Cortex of kidney (tissue), 1 donor: Measurements from ENCODE around the gene IER5.
"Not testable (repeated sequence)": the region's sequence is repeated elsewhere in the genome, so short reads cannot be mapped to it uniquely, and the experiment has no call there.

Experiments used
- DNase-seq: peaks from one replicate; lab custom pipeline; 2025; lab: John Stamatoyannopoulos, UW

IER5 gene

GRCh38 chr1:181115971-181116370, 27.5 kb downstream of the IER5 start:
- DNase-seq: not testable (repeated sequence)

DNA sequence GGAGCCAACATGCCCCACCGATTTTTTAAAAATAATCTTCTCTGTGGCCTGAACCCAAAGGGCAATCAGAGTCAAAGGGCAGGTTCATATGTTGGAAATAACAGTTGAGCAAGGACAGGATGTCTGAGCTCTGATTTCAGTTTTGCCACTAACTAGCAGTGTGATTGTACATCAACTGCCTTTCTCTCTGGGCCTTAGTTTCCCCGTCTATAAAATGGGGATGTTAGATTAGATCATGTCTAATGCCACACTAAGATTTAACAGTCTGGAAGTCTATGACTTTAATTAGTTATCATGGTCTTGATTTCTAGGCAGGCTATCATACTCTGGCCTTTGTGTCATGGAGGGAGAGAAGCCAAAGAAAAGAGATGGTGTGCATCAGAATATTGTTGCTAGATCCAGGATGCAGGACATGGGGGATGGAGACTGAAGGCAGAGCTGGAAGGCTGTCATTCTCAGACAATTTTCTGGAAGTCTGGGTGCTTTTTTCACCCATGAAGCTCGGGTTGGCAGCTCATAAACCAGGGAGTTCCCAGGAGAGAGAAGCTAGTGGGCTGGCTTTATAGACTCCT, 28.4 kb downstream of the IER5 start:
- DNase-seq: no peak

- DNase-seq: no peak
These were observed 29.3 kb downstream of the IER5 start for GRCh38 chr1:181117648-181118449.

DNA sequence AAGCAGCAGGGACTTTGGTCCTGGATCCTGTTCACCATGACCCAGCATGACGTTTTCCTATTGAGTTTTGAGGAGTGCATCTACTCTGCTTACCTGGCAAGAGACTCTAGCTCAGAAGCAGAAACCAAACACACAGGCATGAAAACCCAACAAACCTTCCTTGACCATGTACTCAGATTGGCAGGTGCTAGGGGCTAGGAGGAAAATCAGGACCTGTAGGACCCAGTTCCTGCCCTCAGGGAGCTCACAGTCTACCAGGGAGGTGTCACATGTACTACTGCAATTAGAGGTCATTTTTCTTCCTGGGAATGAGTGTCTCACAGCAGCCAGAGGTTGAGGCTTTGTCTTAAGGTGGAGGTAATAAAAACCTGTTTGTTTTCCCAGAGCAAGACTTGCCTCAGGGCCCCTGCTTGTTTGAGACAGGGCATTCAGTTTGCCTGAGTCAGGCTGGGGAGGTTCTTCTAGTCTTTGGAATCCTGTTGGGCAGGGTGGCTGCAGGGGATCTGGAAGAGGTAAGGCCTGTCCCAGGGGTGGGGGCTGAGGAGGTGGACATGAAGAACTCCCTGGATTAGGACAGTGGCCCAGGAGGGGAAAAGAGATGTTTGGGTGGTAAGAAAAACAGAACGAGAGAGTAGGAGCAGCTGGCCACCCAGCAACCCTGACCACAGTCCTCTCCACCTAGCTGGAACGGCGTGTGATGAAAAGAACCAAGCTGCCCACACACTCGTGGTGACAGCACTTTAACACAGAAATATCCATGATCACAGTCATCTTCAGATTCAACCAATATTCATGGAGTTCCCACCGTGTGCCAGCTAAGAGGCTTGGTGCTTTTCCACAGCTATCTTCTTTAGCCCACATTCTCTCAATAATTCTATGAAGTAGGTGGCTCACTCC, 30.8 kb downstream of the IER5 start:
- DNase-seq: no peak

- DNase-seq: no peak
These were observed 32.4 kb downstream of the IER5 start for GRCh38 chr1:181120924-181121323.

DNA sequence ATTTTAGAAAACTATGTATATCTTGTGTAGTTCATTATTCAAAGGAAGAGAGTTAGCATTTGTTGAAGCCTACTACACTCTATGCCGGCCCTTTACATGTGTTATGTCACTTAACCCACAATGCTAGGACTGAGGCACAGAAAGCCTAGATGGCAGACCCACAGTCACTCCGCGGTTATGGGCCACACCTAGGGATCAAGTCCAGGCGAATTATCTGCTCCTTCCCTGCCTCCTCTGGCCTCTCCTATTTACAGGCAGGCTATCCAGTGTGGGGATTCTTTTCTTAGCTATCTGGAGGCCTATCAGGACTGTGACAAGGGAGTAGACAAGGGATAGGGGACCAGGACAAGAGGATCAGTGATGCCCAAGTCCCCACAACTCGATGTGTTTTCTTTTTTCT, 33.0 kb downstream of the IER5 start:
- DNase-seq: no peak

- no peak for DNase-seq
These were observed 33.7 kb downstream of the IER5 start for GRCh38 chr1:181122222-181122621.

DNA sequence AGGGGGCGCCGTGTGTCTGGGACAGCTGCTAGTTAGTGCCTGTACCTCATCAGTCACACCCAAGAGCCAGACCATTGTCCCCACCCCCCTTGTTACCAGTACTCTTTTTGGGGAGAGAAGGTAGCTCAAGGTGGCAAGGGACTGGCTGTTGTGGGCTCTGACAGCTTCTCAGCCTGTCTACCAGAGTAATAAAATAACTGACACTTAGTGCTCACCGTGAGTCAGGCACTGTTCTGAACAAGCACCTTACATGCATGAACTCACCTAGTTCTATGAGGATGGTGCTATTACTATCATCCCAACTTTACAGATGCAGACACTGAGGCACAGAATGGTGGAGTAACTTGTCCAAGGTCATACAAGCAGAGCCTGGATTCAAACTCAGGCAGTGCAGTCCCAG, 34.7 kb downstream of the IER5 start:
- no peak for DNase-seq

DNA sequence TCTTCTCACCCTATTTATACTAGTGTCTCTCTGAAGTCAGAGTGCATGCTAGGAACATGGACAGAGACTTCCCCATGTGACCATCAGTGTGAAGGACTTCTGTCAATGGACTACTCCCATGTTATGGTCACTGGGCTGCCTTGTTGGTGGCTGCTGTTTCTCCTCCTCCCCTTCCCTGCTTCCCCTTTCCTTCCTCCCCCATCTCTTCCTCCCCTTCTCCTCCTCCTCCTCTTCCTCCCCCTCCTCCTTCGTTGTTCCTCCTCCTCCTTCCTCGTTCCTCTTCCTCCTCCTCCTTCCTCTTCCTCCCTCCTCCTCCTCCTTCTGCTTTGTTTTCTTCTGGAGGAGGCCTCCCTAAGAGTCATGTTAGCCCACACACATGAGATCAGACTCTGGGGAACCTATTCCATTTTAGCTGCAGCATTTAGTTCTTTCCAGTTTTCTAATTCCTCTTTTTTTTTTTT, 35.8 kb downstream of the IER5 start:
- no peak for DNase-seq

DNA sequence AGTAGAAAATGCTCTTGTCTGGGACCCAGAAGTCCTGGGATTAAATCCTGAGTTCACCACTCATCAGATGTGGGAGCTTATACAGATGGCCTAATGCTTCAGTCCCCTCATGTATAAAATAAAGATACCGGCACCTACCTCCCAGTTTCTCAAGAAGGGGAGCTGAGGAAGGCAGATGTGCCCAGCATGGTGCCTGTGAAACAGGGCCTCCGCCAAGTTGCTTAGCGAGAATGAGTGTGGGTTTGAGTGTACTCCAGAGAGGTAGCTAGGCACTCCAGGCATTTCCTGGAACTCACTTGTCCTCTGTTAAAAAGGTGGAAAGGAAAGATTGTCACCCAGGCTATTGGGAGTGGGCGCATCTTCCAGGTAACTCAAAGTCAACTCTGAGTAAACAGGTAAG, 37.8 kb downstream of the IER5 start:
- no peak for DNase-seq

DNA sequence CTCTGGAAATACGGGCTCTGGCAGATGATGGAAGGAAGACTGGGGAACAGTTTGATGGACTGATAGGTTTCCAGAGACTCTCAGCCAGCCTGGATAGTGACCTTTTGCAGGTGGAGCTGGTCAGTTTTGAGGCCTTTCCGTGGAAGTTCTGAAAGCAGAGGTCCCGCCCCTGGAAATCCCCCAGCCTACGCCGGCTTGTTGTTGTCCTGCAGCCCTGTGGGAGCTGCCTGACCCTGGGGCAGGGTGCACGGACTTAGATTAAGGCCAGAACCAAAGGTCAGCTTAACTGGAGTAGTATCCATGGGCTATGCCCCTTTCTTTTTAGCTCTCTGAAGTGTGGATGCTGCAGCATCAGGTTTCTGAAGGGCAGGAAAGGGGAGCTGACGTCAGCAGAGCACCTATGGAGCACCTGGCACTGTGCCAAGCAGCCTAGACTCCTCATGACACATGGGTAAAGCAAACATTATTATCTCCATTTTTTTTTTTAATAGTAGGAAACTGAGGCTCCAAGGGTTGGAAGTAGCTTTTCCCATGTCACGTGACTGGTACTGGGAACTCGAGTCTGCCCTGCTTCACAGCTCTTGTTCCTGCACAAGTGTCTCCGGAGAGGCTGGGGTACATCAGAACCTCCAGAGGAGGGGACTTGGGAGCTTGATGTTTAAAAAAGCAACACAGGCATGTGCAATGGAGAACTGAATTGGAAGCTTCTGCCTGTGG, 38.5 kb downstream of the IER5 start:
- DNase-seq: no peak

DNA sequence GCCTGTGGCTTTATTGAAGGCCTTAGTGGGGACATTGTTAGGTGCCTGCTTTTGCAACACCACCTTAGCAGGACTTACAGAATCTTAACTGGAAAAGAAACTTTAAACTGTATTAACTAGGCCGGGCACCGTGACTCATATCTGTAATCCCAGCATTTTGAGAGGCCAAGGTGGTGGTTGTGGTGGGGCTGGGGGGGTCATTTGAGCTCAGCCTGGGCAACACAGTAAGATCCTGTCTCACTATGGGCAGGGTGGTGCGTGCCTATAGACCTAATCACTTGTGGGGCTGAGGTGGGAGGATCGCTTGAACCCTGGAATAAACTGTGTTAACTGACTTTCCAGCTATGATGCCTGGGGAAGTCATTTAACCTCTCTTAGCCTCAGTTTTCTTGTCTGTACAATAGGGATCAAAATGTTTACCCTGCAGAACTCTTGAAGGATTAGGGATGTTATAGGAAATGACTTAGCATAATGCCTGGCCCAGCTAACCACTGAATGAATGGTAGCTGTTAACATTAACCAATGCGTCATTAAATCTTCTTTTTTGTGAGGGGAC, 39.5 kb downstream of the IER5 start:
- no peak for DNase-seq

DNA sequence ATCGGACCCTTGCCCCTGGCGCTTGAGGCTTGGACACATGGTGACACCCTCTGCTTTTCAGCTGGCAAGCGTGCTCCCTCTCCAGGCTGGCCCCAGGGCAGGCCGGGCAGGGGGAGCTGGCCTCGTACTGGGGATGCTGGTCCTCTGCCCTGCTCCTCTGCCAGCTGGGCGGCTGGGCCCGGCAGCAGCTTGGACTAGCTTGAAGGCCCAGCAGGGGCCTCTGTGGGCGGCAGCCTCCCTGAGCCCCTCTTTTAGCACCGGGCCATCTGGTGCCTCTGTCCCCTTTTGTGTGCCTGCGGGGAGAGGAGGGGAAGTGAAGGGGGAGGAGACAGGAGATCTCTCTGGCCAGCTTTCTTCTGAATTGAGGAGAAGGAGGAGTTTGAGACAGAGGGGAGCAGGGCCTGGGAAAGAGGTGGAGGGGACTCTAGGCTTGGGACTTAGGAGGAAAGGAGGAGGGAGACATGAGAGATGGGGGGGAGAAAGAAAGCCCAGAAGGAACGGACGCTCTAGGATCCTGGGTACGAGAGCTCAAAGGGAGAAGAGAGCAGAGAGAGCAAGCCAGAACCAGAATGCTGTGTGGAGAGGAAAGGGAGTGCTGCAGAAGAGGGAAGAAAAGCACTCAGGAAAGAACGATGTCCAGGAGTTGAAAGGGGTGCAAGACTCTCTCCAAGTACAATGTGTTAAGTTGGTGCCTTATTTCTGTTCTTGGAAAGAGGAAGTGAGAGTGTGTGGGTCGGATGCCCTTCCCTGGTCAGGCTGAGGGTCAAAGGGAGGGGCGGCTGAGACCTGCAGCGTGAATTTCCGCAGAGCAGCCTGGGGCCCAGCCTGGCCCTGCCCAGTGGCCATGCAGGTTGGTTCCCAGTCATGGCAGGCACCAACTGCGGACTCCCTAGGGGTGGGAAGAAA, 40.3 kb downstream of the IER5 start:
- DNase-seq: no peak

GRCh38 chr1:181129771-181130606, 41.5 kb downstream of the IER5 start:
- DNase-seq: no peak

DNA sequence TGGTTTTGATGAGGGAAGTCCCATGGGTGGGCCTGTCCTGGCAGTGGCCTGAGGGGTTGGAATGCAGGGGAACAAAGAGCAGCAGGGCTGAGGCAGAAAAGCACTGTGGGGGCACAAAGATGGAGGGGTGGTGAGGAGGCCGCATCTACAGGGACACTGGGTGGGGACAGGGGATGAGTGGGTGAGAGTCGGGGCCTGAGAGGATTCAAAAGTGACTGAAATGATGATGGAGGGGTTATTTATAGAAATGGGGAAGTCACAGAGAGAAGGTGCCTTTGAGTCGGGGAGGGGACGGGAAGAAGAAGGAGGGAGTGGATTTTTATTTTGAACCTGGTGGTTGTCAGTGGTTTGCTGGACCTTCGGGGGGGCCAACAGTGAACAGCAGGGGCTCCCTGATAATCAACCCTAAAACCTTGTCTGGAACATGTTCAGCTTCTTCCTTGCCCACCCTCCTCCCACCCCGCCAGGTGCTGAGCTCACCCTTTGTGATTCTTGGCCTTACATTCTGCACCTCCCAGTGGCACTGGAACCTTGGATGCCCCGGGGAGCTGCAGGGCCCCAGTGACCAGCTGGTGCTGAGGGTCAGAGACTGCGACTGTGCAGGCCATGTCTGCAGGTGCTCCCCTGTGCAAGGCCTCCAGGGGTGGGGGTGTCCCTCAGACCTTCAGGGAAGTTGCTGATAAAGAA, 42.9 kb downstream of the IER5 start:
- DNase-seq: no peak

DNA sequence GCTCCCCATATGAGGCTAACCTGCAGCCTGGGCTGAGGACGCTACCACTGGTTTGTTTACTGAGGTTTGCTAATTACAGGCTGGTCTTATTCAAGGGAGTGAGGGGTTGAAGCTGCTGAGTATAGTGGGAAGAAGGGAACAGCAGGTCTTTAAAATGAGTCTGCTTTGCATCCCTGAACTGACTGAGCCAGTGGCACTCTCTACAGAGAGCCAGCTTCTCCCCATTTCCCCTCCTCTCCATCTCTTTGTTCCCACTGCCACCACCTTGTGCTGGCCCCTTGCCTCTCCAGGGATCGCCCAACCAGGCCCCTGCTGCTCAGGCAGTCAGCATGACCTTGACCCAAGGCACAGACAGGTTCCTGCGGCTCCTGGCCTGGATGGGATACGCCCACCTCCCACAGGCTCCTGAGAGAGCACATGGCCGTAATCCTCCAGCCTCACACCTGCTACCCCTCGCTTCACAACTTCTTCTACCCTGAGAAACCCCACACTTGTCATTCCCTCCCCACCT, 45.0 kb downstream of the IER5 start:
- DNase-seq: no peak

- DNase-seq: no peak
These were observed 45.5 kb downstream of the IER5 start for GRCh38 chr1:181133969-181134418.

DNA sequence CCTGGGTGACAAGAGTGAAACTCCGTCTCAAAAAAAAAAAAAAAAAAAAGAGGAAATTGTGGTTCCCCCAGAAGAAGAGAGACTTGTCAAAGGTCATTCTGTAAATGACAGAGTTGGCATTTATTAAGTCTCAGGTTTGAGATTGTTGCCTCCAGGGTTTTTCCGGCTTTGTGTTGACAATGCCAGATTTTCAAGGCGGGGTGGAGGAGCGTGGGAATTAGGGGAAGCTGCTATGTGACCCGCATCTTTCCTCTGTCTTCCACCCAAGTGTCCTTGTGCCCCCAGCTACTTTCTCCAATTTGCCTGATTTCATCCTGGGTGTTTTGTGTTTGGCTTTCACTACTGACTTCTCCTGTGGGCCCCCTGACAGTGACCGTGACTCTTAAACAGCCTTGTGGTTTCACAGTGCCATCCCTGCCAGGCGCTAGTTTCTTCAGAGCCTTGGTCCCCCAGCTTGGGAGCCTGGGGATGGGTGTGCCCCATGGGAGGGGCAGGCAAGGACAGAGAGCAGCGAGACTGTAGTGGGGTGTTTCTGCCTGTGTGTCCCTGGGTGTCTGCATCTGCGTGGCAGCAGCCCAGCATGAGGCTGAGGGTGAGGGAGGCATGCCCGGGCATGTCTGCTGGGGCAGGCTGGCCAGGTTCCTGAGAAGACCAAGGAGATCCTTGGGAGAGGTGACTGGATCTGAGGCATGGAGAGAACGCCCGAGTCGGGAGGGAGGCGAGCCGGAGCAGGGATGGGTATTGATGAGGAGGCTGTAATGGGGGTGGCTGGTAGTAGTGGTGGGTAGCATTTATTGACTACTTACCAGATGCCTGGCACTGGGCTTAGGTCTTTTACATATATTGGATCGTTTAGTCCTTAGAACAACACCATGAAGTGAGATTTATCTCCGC, 46.3 kb downstream of the IER5 start:
- DNase-seq: no peak
